Ovary (tissue), 3 donors: ENCODE measurements around the gene CSH1.

Experiments used
- CTCF ChIP-seq, 3 donors: fragments of 450-650 bp in 2 of 3; fragments of 200-600 bp in 1 of 3; IDR thresholded peaks; one replicate each; pipeline versions ENCODE4 v1.5.1 to v1.8.0; 2016 to 2022; ENCODE audit warnings: antibody characterized with exemption in 3 of 3, mild to moderate bottlenecking in 1 of 3
- EP300 ChIP-seq: sonication (generic); formaldehyde crosslinking; IDR thresholded peaks from one replicate; pipeline ENCODE4 v1.6.1; 2017; ENCODE audit warnings: antibody characterized with exemption
- donor health status: DM: no; HTN: no; CAD: no.

GRCh38 chr17:63854709-63855108, 41.7 kb downstream of the CSH1 start:
- TF ChIP-seq EP300 (no peak), CTCF (IDR thresholded peaks at IDR 0.05) (no peak)
